Activated naive CD4-positive, alpha-beta T cell treated with anti-CD3 and anti-CD28 coated beads, Interleukin-2, amount 50 U/mL, for 24 hours (primary cell): Measurements from ENCODE around the gene NINJ2.
"Not testable (repeated sequence)": the region's sequence is repeated elsewhere in the genome, so short reads cannot be mapped to it uniquely, and the experiment has no call there.

Experiments
- H3K27ac Mint-ChIP-seq: one replicate; pipeline ENCODE4 v1.8.0; 2021; ENCODE audit warnings: mild to moderate bottlenecking, mixed read lengths
- H3K27me3 Mint-ChIP-seq: one replicate; pipeline ENCODE4 v1.8.0; 2021; ENCODE audit warnings: mixed read lengths
- H3K36me3 Mint-ChIP-seq: one replicate; pipeline ENCODE4 v1.8.0; 2021; ENCODE audit warnings: mixed read lengths
- H3K4me1 Mint-ChIP-seq: one replicate; pipeline ENCODE4 v1.8.0; 2021; ENCODE audit warnings: mixed read lengths
- H3K4me3 Mint-ChIP-seq: one replicate; pipeline ENCODE4 v1.8.0; 2021; ENCODE audit warnings: mild to moderate bottlenecking, mixed read lengths
- H3K9me3 Mint-ChIP-seq: one replicate; pipeline ENCODE4 v1.8.0; 2021; ENCODE audit warnings: mixed read lengths

The NINJ2 gene

DNA sequence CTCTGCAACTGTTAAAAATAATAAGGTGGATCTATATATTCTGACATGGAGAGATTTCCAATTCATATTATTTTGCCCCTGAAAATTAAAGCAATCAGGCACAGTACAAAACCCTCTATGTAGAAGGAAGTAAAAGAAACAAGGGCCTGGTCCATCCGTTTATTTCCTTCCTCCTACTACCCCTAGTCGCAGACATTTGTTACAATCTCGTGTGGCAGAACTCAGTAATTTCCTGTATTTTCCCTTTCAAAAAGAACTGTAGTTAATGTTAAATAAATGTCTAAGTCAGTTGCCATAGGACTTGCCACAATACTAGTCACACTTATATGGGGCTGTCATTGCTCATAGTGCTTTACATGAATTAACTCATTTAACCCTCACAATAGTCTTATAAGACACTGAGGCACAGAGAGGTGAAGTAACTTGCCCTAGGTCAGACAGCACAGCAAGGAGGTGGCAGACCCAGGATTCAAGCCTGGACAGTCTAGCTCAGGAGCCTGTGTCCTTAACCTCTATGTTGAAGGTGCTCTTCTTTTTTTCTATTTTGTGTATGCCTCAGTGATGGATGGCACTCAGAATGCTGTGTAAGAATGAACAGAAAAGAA lies 24.2 kb downstream of the NINJ2 start:
- peak overlapping the region; percentile 42 for H3K4me3 Mint-ChIP-seq
- H3K36me3 Mint-ChIP-seq, result peaks cover 1% of the 10 kb centered on the region
- no peaks in the 10 kb centered on the region for H3K9me3 Mint-ChIP-seq
- H3K27me3 Mint-ChIP-seq, result no peaks in the 10 kb centered on the region
- H3K27ac Mint-ChIP-seq, result peak overlapping the region; percentile 94
- H3K4me1 Mint-ChIP-seq, result peaks cover 48% of the 10 kb centered on the region

DNA sequence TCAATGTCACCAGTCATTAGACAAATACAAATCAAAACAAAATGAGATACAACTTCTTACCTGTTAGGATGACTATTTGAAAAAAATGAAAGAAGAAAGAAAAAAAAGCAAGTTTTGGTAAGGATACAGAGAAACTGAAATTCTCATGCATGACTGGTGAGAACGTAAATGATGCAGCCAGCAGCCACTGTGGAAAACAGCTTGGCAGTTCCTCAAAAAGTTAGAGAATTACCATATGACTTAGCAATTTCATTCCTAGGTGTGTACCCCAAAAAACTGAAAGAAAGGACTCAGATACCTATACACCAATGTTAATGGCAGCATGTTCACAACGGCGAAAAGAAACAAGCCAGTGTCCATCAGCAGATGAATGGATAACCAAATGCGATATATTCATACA lies 26.6 kb downstream of the NINJ2 start:
- Mint-ChIP-seq H3K27me3 (no peaks in the 10 kb centered on the region), H3K4me3 (no peak overlapping the region), H3K4me1 (peaks cover 48% of the 10 kb centered on the region), H3K36me3 (no peaks in the 10 kb centered on the region), H3K9me3 (no peaks in the 10 kb centered on the region), H3K27ac (no peak overlapping the region)

DNA sequence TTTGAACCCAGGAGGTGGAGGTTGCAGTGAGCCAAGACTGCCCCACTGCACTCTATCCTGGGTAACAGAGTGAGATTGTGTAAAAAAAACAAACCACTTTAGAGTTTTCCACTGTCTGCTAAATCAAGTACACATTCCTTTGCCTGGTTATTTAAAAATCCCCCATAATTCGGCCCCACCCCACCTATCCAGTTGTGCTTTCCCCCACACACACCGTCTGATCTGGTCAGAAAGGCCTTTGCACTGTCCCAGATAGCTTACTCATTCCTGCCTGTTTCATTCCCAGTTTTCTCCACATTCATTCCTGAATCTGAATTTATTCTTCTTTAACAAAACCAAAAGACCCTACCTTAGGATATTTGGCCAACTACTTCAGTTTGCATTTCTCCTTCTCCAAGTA lies 29.5 kb downstream of the NINJ2 start:
- Mint-ChIP-seq H3K27me3 (no peaks in the 10 kb centered on the region), H3K27ac (peak overlapping the region; percentile 0), H3K4me3 (no peak overlapping the region), H3K36me3 (no peaks in the 10 kb centered on the region), H3K4me1 (peaks cover 38% of the 10 kb centered on the region), H3K9me3 (no peaks in the 10 kb centered on the region)

DNA sequence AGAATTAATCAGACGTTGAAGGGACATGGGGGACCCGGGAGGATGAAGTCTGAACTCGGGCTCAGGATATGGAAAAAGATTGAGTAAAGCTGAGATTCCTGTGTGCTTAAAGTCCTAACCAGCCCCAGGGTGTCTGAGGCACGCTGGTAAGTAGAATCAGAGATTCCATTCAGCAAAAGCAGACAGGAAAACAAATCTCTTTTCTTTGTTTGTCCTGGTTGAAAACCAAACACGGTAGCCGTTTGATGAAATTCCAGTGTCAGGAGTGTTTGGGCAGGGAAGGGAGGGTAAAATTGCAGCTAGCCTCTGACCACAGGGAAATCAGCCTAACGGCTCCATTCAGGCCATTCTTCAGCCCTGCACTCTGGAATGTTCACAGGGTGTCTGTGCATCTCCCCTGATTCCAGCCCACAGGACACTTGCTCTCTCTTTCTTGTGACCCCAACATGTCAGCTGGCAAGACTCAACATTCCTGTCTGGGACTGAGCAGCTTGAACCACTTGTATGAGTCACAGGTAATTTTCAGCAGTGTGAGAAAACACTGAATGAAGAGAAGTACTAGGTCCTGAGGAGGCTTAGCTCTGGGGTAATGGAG lies 31.0 kb downstream of the NINJ2 start:
- Mint-ChIP-seq H3K9me3 (no peaks in the 10 kb centered on the region), H3K27me3 (no peaks in the 10 kb centered on the region), H3K36me3 (no peaks in the 10 kb centered on the region), H3K4me1 (peaks cover 30% of the 10 kb centered on the region), H3K4me3 (no peak overlapping the region), H3K27ac (peak overlapping the region; percentile 74)

DNA sequence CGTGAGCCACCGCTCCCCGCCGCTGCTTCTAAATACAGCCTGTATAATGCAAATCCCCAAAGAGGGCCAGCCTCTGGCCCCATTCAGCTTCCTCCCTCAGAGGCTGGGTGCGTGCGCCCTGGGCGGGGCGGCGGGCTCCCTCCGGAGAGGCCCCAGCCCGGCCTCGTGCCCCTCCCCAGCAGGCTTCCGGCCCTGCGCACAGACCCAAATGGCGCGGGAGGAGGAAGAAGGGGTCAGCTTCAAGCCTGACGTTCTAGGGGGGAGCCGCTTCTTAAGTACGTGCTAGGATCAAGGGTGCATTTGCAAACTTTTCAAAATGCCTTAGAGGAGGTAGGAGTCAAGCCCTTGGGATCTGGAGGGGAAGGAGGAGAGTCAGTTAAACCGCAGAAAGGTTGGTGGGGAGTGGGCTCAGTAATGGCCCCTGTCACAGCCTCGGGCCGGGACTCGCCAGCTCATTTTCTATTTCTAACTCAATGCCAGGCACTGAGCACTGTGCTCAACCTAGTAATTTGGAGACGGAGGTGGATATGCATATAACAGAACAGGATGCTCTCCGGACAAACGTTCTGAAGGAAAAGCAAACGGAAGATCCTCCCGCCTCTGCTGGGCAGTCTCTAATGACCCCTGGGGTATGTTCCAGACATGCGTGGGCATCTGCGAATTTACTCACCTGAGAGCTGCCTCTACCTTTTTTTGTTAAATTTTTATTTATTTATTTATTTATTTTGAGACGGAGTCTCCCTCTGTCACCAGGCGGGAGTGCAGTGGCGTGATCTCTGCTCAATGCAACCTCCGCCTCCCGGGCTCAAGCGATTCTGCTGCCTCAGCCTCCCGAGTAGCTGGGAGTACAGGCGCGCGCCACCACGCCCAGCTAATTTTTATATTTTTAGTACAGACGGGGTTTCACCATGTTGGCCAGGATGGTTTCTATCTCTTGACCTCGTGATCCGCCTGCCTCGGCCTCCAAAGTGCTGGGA lies 32.3 kb downstream of the NINJ2 start:
- peak overlapping the region; percentile 85 for H3K27ac Mint-ChIP-seq
- peak overlapping the region; percentile 92 for H3K4me3 Mint-ChIP-seq

DNA sequence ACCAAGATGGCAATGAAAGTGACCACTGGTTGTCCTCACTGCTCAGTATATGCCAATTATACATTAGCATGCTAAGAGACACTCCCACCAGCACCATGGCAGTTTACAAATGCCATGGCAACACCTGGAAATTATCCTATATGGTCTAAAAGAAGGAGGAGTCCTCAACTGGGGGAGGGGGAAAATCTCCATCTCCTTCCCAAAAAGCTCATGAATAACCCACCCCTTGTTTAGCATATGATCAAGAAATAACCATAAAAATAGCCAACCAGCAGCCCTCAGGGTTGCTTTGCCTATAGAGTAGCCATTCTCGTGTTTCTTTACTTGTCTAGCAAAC lies 34.5 kb downstream of the NINJ2 start:
- H3K4me1 Mint-ChIP-seq, result peaks cover 36% of the 10 kb centered on the region
- H3K27me3 Mint-ChIP-seq, H3K9me3 Mint-ChIP-seq, H3K27ac Mint-ChIP-seq, H3K4me3 Mint-ChIP-seq, H3K36me3 Mint-ChIP-seq: not testable (repeated sequence)

More for the DNA sequence above, 32.3 kb downstream of the NINJ2 start:
- Mint-ChIP-seq H3K9me3 (no peaks in the 10 kb centered on the region), H3K4me1 (peaks cover 24% of the 10 kb centered on the region), H3K36me3 (no peaks in the 10 kb centered on the region), H3K27me3 (no peaks in the 10 kb centered on the region)

DNA sequence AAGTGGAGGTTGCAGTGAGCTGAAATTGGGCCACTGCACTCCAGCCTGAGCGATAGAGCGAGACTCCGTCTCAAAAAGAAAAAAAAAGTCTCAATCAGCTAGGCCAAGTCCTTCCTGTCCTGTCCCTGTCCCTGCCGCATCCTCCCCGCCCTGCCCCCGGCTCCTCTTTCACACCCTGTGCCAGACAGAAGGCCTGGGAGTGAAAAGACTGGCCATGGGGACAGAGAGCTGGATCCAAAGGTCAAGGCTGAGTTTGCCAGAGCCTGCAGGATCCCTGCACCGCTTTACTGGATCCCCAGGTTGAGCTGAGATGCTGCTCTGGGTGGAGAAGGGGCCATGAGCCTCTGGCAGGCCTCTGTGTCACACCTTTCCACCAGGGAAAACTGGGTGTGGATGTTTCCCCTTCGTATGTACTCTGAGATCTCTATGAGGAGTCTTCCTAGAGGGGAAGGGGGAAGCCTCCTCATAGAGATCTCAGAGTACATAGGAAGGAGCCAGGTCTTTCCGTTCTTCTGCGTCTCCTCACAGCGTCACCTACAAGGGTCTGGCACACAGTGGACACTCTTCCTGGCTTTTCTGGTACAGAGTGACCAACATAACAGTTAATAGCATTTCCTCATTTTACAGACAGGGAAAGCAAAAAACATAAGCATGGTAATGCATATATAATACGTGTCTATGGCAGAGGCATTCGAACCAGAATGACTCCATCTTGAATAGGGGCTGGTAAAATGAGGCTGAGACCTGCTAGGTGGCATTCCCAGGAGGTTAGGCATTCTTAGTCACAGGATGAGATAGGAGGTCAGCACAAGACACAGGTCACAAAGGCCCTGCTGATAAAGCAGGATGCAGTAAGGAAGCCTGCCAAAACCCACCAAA lies 35.1 kb downstream of the NINJ2 start:
- Mint-ChIP-seq H3K36me3 (no peaks in the 10 kb centered on the region), H3K27me3 (no peaks in the 10 kb centered on the region), H3K4me1 (peaks cover 41% of the 10 kb centered on the region), H3K27ac (no peak overlapping the region), H3K9me3 (no peaks in the 10 kb centered on the region), H3K4me3 (no peak overlapping the region)

DNA sequence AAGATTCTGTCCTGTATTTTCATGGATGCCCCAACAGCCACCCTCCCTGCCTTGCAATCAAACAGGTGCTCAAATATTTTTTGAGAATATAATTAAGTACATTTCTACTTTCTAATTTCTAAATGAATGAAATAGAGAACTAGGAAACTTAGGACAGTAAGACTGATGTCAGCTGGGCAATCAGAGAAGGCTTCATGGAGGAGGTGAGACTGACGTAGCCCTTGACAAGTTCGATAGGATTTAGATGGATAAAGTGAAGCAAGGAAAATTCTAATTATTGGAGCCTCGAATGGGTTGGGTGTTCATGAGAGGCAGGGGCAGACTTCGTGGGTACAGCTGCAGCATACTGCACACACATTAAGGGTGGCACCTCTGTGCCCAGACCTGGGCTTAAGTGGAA lies 36.0 kb downstream of the NINJ2 start:
- no peak overlapping the region for H3K4me3 Mint-ChIP-seq
- H3K9me3 Mint-ChIP-seq, result no peaks in the 10 kb centered on the region
- no peaks in the 10 kb centered on the region for H3K27me3 Mint-ChIP-seq
- no peaks in the 10 kb centered on the region for H3K36me3 Mint-ChIP-seq
- H3K4me1 Mint-ChIP-seq, result peaks cover 48% of the 10 kb centered on the region
- H3K27ac Mint-ChIP-seq, result no peak overlapping the region

DNA sequence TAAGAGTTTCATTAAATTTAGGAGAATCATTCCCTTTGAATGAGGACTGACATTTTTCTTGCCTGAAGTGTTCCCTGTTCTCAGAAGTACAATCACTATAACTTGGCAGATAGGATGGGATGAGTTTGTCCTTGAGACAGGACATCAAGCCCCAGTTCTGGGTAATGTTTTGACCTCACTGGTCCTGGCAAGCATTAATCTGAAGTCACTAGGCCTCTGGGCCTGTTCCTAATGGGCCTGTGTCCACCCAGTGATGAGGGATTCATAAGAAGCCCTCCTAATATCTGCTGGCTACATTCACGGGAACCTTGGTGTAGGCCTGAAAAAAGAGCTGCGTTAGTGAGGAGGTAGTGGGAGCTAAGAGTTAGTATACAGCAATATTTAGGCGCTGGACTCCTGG lies 37.2 kb downstream of the NINJ2 start:
- Mint-ChIP-seq H3K36me3 (no peaks in the 10 kb centered on the region), H3K27ac (no peak overlapping the region), H3K4me1 (peaks cover 42% of the 10 kb centered on the region), H3K27me3 (no peaks in the 10 kb centered on the region), H3K4me3 (no peak overlapping the region), H3K9me3 (no peaks in the 10 kb centered on the region)

DNA sequence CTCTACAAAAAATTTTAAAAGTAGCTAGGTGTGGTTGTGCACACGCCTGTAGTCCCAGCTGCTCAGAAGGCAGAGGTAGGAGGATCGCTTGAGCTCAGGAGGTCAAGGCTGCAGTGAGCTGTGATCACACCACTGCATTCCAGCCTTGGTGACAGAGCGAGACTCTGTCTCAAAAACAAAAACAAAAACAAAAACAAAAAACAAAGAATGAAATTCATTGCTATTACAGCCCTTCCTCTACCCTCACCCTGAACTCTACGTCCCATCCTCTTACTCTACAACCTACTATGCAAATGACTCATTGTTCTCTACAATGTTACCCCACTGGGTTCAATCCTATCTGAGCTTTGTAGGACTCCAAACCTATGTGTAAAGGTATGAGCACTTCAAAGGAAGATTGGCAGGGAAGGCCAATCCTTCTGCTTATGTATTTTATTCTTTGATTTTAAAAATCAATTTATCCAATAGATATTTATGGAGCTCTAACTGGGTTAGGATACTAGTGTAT lies 39.3 kb downstream of the NINJ2 start:
- Mint-ChIP-seq H3K27ac (peak overlapping the region; percentile 10), H3K4me1 (peaks cover 49% of the 10 kb centered on the region), H3K4me3 (no peak overlapping the region), H3K36me3 (no peaks in the 10 kb centered on the region), H3K27me3 (no peaks in the 10 kb centered on the region), H3K9me3 (no peaks in the 10 kb centered on the region)

DNA sequence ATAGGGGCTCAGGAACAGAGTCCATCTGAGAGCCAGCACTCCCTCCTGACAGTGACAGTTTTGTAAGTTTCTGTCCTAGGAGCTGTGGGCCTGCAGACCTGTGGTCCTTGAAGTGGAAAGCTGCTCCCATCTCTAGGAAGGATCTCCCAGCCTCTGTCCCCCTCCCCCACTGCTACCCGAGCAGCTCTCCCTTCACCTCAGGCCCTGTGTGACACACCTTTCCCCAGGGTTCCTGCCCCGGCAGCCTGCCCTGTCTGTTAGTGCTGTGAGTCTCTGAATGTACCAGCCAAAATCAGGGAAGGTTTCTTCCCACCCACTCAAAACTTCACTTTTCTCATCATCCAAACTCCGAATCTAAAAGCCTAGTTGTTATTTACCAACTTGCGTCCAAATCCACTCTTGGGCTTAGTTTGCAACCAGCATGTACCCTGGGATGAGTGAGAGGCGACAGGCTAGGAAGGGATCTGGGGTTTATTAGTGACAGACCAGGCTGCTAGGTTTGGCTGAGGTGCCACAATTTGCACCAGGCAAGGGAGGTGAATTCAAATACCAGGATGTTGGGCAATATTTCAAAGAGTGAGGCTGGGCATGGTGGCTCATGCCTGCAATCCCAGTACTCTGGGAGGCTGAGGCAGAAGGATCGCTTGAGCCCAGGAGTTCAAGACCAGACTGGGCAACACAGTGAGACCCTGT lies 39.9 kb downstream of the NINJ2 start:
- no peaks in the 10 kb centered on the region for H3K36me3 Mint-ChIP-seq
- no peaks in the 10 kb centered on the region for H3K27me3 Mint-ChIP-seq
- peak overlapping the region; percentile 42 for H3K4me3 Mint-ChIP-seq
- peak overlapping the region; percentile 74 for H3K27ac Mint-ChIP-seq
- no peaks in the 10 kb centered on the region for H3K9me3 Mint-ChIP-seq
- H3K4me1 Mint-ChIP-seq, result peaks cover 54% of the 10 kb centered on the region

DNA sequence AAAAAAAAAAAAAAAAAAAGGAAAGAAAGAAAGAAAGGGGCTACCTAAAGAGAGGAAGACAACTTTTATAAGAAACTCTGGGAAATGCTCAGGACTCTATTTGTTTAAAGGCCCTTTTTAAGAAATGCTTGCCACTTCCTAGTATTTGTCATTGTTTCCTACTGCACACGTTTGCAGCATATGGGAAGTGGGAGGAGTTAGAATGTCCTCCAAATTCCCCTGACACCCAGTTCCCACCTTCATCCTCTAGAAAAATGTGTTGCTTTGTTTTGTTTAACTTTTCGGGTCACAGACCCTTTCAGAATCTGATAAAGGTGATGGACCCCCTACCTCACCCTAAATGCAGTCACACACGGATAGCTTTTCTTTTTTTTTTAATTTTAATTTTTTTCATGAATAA lies 40.8 kb downstream of the NINJ2 start:
- Mint-ChIP-seq H3K27ac (peak overlapping the region; percentile 88), H3K36me3 (no peaks in the 10 kb centered on the region), H3K4me1 (peaks cover 54% of the 10 kb centered on the region), H3K27me3 (no peaks in the 10 kb centered on the region), H3K4me3 (peak overlapping the region; percentile 65), H3K9me3 (no peaks in the 10 kb centered on the region)

DNA sequence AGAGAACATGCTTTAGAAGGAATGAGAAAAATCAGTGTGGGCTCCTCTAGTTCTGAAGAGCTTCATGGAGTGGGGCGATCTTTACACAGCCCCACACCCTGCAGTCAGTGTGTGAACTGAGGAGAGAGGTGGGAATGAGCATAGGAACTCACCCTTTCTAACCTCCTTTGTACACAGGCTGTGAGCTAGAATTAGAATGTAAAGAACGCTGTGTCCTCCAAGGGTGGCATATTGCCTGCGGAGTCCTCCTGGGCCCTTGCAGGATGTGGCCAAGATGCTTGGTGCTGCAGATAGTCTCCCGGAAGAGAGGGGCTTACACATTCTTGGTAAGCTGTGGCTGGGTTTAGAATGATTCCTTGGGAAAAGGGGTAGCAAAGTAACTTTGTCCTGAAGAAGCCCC lies 43.9 kb downstream of the NINJ2 start:
- no peak overlapping the region for H3K27ac Mint-ChIP-seq
- no peaks in the 10 kb centered on the region for H3K9me3 Mint-ChIP-seq
- H3K4me1 Mint-ChIP-seq, result peaks cover 53% of the 10 kb centered on the region
- H3K27me3 Mint-ChIP-seq, result no peaks in the 10 kb centered on the region
- no peak overlapping the region for H3K4me3 Mint-ChIP-seq
- H3K36me3 Mint-ChIP-seq, result no peaks in the 10 kb centered on the region

DNA sequence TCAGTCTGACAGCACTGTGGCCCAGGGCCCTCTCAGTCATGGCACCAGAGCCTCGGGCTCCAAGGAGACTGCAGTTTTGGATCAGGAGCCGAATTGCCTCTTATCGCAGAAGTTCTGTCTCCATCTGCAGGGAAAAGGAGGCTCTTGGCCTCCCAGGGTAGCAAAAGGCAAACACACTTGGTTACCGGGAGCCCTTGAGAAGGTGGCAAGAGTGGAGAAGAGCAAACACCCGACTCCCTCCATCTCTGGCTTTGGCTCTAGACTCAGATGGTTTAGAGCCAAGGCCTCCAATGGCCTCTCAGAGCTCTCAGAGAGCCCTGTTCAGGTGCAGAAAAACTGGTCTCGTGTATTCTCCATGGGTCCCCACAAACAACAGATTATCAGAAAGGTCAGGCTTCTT lies 44.6 kb downstream of the NINJ2 start:
- no peak overlapping the region for H3K4me3 Mint-ChIP-seq
- H3K27ac Mint-ChIP-seq, result peak overlapping the region; percentile 55
- no peaks in the 10 kb centered on the region for H3K36me3 Mint-ChIP-seq
- H3K27me3 Mint-ChIP-seq, result no peaks in the 10 kb centered on the region
- peaks cover 49% of the 10 kb centered on the region for H3K4me1 Mint-ChIP-seq
- no peaks in the 10 kb centered on the region for H3K9me3 Mint-ChIP-seq
